Adrenal gland (tissue), 5 donors: ENCODE results near the gene ADCY1.

Experiments
- POLR2A ChIP-seq, 2 donors: fragments of 450-650 bp; IDR thresholded peaks; one replicate each; pipeline ENCODE4 v1.6.1; 2017; ENCODE audit warnings: antibody characterized with exemption in 2 of 2, mild to moderate bottlenecking in 2 of 2, moderate library complexity in 1 of 2
- TF ChIP-seq, protein P1 (sequence below), 6 experiments: fragments of 450-650 bp in 4 of 6; fragments of 200-600 bp in 2 of 6; sonication (generic) in 1 of 6; IDR thresholded peaks; 1 replicate in 5 of 6; 2 replicates in 1 of 6; pipeline versions ENCODE4 v1.5.1 to v1.8.0; 2016 to 2021; ENCODE audit warnings: antibody characterized with exemption in 6 of 6, mild to moderate bottlenecking in 2 of 6, moderate library complexity in 1 of 6
- donor health status: DM: no; HTN: no; CAD: no.

GRCh38 chr7:45646996-45647825 lies 73.0 kb downstream of the ADCY1 start:
- TF ChIP-seq, protein P1, sequence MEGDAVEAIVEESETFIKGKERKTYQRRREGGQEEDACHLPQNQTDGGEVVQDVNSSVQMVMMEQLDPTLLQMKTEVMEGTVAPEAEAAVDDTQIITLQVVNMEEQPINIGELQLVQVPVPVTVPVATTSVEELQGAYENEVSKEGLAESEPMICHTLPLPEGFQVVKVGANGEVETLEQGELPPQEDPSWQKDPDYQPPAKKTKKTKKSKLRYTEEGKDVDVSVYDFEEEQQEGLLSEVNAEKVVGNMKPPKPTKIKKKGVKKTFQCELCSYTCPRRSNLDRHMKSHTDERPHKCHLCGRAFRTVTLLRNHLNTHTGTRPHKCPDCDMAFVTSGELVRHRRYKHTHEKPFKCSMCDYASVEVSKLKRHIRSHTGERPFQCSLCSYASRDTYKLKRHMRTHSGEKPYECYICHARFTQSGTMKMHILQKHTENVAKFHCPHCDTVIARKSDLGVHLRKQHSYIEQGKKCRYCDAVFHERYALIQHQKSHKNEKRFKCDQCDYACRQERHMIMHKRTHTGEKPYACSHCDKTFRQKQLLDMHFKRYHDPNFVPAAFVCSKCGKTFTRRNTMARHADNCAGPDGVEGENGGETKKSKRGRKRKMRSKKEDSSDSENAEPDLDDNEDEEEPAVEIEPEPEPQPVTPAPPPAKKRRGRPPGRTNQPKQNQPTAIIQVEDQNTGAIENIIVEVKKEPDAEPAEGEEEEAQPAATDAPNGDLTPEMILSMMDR (IDR thresholded peaks at IDR 0.05): no peak
- no peak for TF ChIP-seq POLR2A (IDR thresholded peaks at IDR 0.05)
